B cell (primary cell): ENCODE measurements around the gene KLK10. TPM values are rescaled to one million over a fixed set of nuclear protein-coding genes. Genes with fewer than 3 reads are reported as not detected.

Experiments
- ATAC-seq: fragments of 200-7000 bp; cut with Tn5 transposase; one replicate; pipeline ENCODE4 v1.10.0; 2021; ENCODE audit warnings: low read depth, mild to moderate bottlenecking, moderate number of reproducible peaks, moderate library complexity
- CTCF ChIA-PET: fragments of 350-600 bp; sonication (Branson Sonifier 250); formaldehyde crosslinking; loops from one replicate; lab custom pipeline; 2021; ENCODE audit warnings: antibody characterized with exemption, inconsistent platforms; lab: Charles Lee
- POLR2A ChIA-PET: fragments of 350-600 bp; sonication (Branson Sonifier 250); formaldehyde crosslinking; loops from one replicate; lab custom pipeline; 2021; ENCODE audit warnings: antibody characterized with exemption; lab: Charles Lee
- DNase-seq: peaks from one replicate; pipeline ENCODE4 v3.0.0; 2013
- H2AFZ ChIP-seq: 2 replicates; pipeline ENCODE4 v1.6.1; 2012; ENCODE audit warnings: mild to moderate bottlenecking, low read depth, low read length; ENCODE audit not compliant: insufficient read depth, poor library complexity, severe bottlenecking
- H3K27ac ChIP-seq, 2 donors: 1 replicate in 1 of 2; 2 replicates in 1 of 2; pipeline ENCODE4 v1.5.1; 2012 to 2013; ENCODE audit warnings: low read length in 2 of 2, mild to moderate bottlenecking in 2 of 2, moderate library complexity in 1 of 2
- H3K27me3 ChIP-seq, 4 experiments: fragments of 200-600 bp in 1 of 4; sonication (generic) in 1 of 4; replicated peaks in 1 of 4; 1 replicate in 2 of 4; 2 replicates in 2 of 4; pipeline versions ENCODE4 v1.6.1 to v1.7.0; 2013 to 2016; ENCODE audit warnings: low read length in 3 of 4, mild to moderate bottlenecking in 2 of 4, mixed read lengths in 1 of 4, moderate library complexity in 1 of 4; ENCODE audit not compliant: insufficient read depth in 4 of 4, control insufficient read depth in 3 of 4; ENCODE audit errors: control extremely low read depth in 1 of 4
- H3K36me3 ChIP-seq, 2 experiments: replicated peaks in 1 of 2; 1 replicate in 1 of 2; 2 replicates in 1 of 2; pipeline versions ENCODE4 v1.6.1 to v1.7.1; 2013; ENCODE audit warnings: low read length in 1 of 2; ENCODE audit not compliant: insufficient read depth in 2 of 2, control insufficient read depth in 1 of 2; ENCODE audit errors: control extremely low read depth in 1 of 2, extremely low read depth in 1 of 2
- H3K4me1 ChIP-seq, 2 donors: fragments of 200-600 bp in 1 of 2; sonication (generic) in 1 of 2; 1 replicate in 1 of 2; 2 replicates in 1 of 2; pipeline versions ENCODE4 v1.5.1 to v1.6.1; 2013 to 2017; ENCODE audit warnings: low read length in 2 of 2; ENCODE audit not compliant: control insufficient read depth in 2 of 2, insufficient read depth in 2 of 2
- H3K4me2 ChIP-seq: replicated peaks from 2 replicates; pipeline ENCODE3; 2012; ENCODE audit warnings: mild to moderate bottlenecking, low read depth, low read length; ENCODE audit not compliant: poor library complexity, severe bottlenecking
- H3K4me3 ChIP-seq, 5 experiments: fragments of 200-600 bp in 1 of 5; sonication (generic) in 1 of 5; 1 replicate in 3 of 5; 2 replicates in 2 of 5; pipeline versions ENCODE4 v1.5.1 to v1.7.0; 2011 to 2016; ENCODE audit warnings: low read length in 4 of 5, mild to moderate bottlenecking in 4 of 5, low read depth in 2 of 5, control low read depth in 1 of 5, moderate library complexity in 1 of 5; ENCODE audit not compliant: insufficient read depth in 1 of 5; ENCODE audit errors: control extremely low read depth in 1 of 5, extremely low read depth in 1 of 5
- H3K79me2 ChIP-seq: fragments of 200-600 bp; sonication (generic); one replicate; pipeline ENCODE4 v1.6.0; 2016; ENCODE audit warnings: low read length; ENCODE audit not compliant: control insufficient read depth, insufficient read depth
- H3K9ac ChIP-seq: fragments of 200-600 bp; sonication (generic); 2 replicates; pipeline ENCODE4 v1.6.1; 2017; ENCODE audit warnings: mild to moderate bottlenecking, low read length, moderate library complexity
- H3K9me3 ChIP-seq, 3 donors: one replicate each; pipeline versions ENCODE4 v1.6.1 to v1.7.1; 2013; ENCODE audit warnings: low read length in 2 of 3; ENCODE audit not compliant: control insufficient read depth in 2 of 3, insufficient read depth in 1 of 3; ENCODE audit errors: control extremely low read depth in 1 of 3
- H4K20me1 ChIP-seq: 2 replicates; pipeline ENCODE4 v1.6.0; 2012; ENCODE audit warnings: mild to moderate bottlenecking, low read length; ENCODE audit not compliant: insufficient read depth, control insufficient read depth, poor library complexity, severe bottlenecking
- H3K27ac Mint-ChIP-seq: one replicate; pipeline ENCODE4 v1.8.0; 2021; ENCODE audit warnings: mixed read lengths
- H3K27me3 Mint-ChIP-seq: one replicate; pipeline ENCODE4 v1.8.0; 2021; ENCODE audit warnings: mixed read lengths
- H3K4me1 Mint-ChIP-seq: one replicate; pipeline ENCODE4 v1.8.0; 2021; ENCODE audit warnings: mixed read lengths
- H3K4me3 Mint-ChIP-seq: one replicate; pipeline ENCODE4 v1.8.0; 2021; ENCODE audit warnings: mixed read lengths
- H3K9me3 Mint-ChIP-seq: one replicate; pipeline ENCODE4 v1.8.0; 2022; ENCODE audit warnings: mixed read lengths; ENCODE audit not compliant: insufficient read depth
- EZH2 ChIP-seq: IDR thresholded peaks from 2 replicates; pipeline ENCODE4 v1.6.1; 2012; ENCODE audit warnings: borderline replicate concordance, low read depth, mild to moderate bottlenecking, moderate library complexity, low read length; ENCODE audit not compliant: insufficient read depth, poor library complexity, severe bottlenecking
- WGBS: methylation state at CpG from one replicate; pipeline ENCODE4 v1.1.5; 2013; ENCODE audit warnings: missing lambda C conversion rate; ENCODE audit not compliant: insufficient coverage; 5-methylcytosine and 5-hydroxymethylcytosine counted together
- intact Hi-C: fragments of 100-400 bp; cut with micrococcal nuclease; formaldehyde crosslinking; loops from one replicate; pipeline ENCODE4 v1.10.0; 2022
- polyA plus RNA-seq: library from polyadenylated mRNA; depleted of rRNA; stranded (reverse); fragments of >200 nt; gene quantifications from 2 replicates; pipeline ENCODE4 v1.2.3, GENCODE V29; 2012
- total RNA-seq, 2 donors: library from RNA; stranded (reverse); fragments of 120-200 nt in 1 of 2; gene quantifications; 1 replicate in 1 of 2; 2 replicates in 1 of 2; pipeline versions ENCODE4 v1.2.3 to v1.2.4, GENCODE V29; 2013 to 2022
- TF ChIP-seq, protein P1 (sequence below): fragments of 200-600 bp; IDR thresholded peaks from one replicate; pipeline ENCODE4 v1.8.0; 2022; ENCODE audit warnings: antibody characterized with exemption, mild to moderate bottlenecking

Gene KLK10
- total and polyA plus RNA-seq, 2 donors (not counting 1 experiment from before 2014, with no cell fraction given), result not detected

DNA sequence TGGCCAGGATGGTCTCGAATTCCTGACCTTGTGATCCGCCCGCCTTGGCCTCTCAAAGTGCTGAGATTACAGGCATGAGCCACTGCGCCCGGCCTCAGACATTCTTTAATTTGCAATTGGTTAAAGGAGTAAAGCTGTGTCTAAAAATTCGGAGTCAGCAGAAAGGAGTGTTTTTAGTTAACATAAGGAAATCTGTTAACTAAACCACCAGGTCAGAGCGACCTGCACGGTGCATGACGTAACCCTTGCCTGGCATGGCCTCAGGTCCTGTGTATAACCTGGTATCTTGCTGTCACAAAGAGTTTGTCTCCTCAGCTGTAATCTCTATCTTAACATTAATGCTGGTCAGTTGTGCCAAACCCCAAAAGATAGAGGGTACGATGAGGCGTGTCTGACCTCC is 24.8 kb upstream of the KLK10 start:
- Mint-ChIP-seq H3K4me3 (no peak overlapping the region), H3K27me3 (peaks cover 11% of the 10 kb centered on the region), H3K9me3 (peaks cover 2% of the 10 kb centered on the region), H3K27ac (no peak overlapping the region), H3K4me1 (no peaks in the 10 kb centered on the region)
- WGBS, result 98% methylated on average over 8 of the region's 11 CpGs
- Histone ChIP-seq H3K4me1 (no peaks in the 10 kb centered on the region), H3K79me2 (no peaks in the 10 kb centered on the region), H3K36me3 (no peaks in the 10 kb centered on the region), H3K4me2 (no peak overlapping the region), H4K20me1 (no peaks in the 10 kb centered on the region), H3K9me3 (no peaks in the 10 kb centered on the region), H3K4me3 (no peak overlapping the region), H3K27ac (no peak overlapping the region), H3K9ac (no peak overlapping the region), H2AFZ (no peak overlapping the region), H3K27me3 (no peaks in the 10 kb centered on the region)
- no peak for ATAC-seq
- DNase-seq, result no peak
- CTCF ChIA-PET, result no interaction called here
- intact Hi-C loops, result no loop called here
- POLR2A ChIA-PET, result no interaction called here
- TF ChIP-seq, protein P1, sequence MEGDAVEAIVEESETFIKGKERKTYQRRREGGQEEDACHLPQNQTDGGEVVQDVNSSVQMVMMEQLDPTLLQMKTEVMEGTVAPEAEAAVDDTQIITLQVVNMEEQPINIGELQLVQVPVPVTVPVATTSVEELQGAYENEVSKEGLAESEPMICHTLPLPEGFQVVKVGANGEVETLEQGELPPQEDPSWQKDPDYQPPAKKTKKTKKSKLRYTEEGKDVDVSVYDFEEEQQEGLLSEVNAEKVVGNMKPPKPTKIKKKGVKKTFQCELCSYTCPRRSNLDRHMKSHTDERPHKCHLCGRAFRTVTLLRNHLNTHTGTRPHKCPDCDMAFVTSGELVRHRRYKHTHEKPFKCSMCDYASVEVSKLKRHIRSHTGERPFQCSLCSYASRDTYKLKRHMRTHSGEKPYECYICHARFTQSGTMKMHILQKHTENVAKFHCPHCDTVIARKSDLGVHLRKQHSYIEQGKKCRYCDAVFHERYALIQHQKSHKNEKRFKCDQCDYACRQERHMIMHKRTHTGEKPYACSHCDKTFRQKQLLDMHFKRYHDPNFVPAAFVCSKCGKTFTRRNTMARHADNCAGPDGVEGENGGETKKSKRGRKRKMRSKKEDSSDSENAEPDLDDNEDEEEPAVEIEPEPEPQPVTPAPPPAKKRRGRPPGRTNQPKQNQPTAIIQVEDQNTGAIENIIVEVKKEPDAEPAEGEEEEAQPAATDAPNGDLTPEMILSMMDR, result no peak
- TF ChIP-seq EZH2, result no peak

DNA sequence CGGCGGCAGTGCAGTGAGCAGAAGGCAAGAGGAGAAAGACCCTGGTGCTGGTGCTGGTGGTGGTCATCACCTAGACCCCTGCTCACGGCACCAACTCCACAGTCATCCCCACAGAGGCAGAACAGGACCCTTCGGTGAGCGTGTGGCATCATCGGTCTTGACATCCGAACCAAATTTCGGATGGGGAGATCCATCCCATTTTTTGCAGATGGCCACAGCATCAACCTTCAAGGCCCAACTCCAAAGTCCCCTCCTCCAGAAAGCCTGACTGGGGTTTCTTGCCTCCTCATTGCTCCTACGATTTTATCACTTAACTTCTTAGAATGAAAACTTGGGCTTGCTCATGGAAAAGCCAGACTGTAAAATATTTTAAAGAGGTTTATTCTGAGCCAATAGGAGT is 24.0 kb upstream of the KLK10 start:
- TF ChIP-seq EZH2, result no peak
- TF ChIP-seq, protein P1, result no peak
- H3K27me3 Mint-ChIP-seq, result peaks cover 11% of the 10 kb centered on the region
- Histone ChIP-seq H3K4me3 (no peak overlapping the region), H3K9me3 (no peaks in the 10 kb centered on the region), H3K36me3 (no peaks in the 10 kb centered on the region), H3K79me2 (no peaks in the 10 kb centered on the region), H3K4me2 (no peak overlapping the region), H4K20me1 (no peaks in the 10 kb centered on the region), H3K4me1 (no peaks in the 10 kb centered on the region), H3K9ac (no peak overlapping the region), H3K27me3 (no peaks in the 10 kb centered on the region), H3K27ac (no peak overlapping the region), H2AFZ (no peak overlapping the region)
- no peaks in the 10 kb centered on the region for H3K4me1 Mint-ChIP-seq
- CTCF ChIA-PET, result no interaction called here
- ATAC-seq (no peak), DNase-seq (no peak)
- POLR2A ChIA-PET, result no interaction called here
- 72% methylated on average over 6 of the region's 9 CpGs for WGBS
- intact Hi-C loops, result no loop called here
- H3K27ac Mint-ChIP-seq, result no peak overlapping the region
- H3K9me3 Mint-ChIP-seq, result peaks cover 2% of the 10 kb centered on the region
- H3K4me3 Mint-ChIP-seq, result no peak overlapping the region
